HepG2 (cell line): ENCODE measurements around the gene AMHR2. TPM values are rescaled to one million over a fixed set of nuclear protein-coding genes. Genes with fewer than 3 reads are reported as not detected.
"Not testable (repeated sequence)": the region's sequence is repeated elsewhere in the genome, so short reads cannot be mapped to it uniquely, and the experiment has no call there.

Experiments used
- ATAC-seq: fragments of 200-7000 bp; cut with Tn5 transposase; 3 replicates; pipeline ENCODE4 v1.9.1; 2020; ENCODE audit warnings: mild to moderate bottlenecking, moderate library complexity
- BruUV-seq: library from RNA; stranded (reverse); fragments of 400-500 nt; replicated peaks from 2 replicates; lab custom pipeline; 2021; lab: Mats Ljungman, UMichigan
- CTCF ChIA-PET: fragments of 300-600 bp; formaldehyde crosslinking; extraction: SDS; loops from one replicate; lab custom pipeline; 2021; ENCODE audit warnings: low total read pairs, inconsistent platforms, low intra/inter-chr PET ratio; lab: Yijun Ruan, JAX
- POLR2A ChIA-PET: fragments of 350-600 bp; sonication (Branson Sonifier 250); formaldehyde crosslinking; loops from one replicate; lab custom pipeline; 2020; ENCODE audit warnings: antibody characterized with exemption, inconsistent platforms; lab: Yijun Ruan, JAX
- DNase-seq: peaks from one replicate; pipeline ENCODE4 v3.0.0-alpha.2; 2015; ENCODE audit warnings: low spot score
- FAIRE-seq: peaks from 3 replicates; lab custom pipeline; 2011; peaks lifted over from hg19 to GRCh38; lab: Jason Lieb, UNC
- H2AFZ ChIP-seq: one replicate; pipeline ENCODE4 v1.6.1; 2011; ENCODE audit warnings: low read length, inconsistent platforms
- H3K27ac ChIP-seq: fragments of 300-600 bp; 3 replicates; pipeline ENCODE4 v1.8.0; 2011; ENCODE audit warnings: mixed run types, mild to moderate bottlenecking, mixed read lengths, low read length, inconsistent platforms; ENCODE audit not compliant: insufficient read depth; ENCODE audit errors: extremely low read length
- H3K27me3 ChIP-seq, 2 experiments: fragments of 200-600 bp in 1 of 2; 2 replicates in 1 of 2; 3 replicates in 1 of 2; pipeline versions ENCODE4 v1.6.0 to v1.8.0; 2011; ENCODE audit warnings: low read length in 2 of 2, mild to moderate bottlenecking in 2 of 2, moderate library complexity in 2 of 2, inconsistent platforms in 1 of 2; ENCODE audit not compliant: insufficient read depth in 2 of 2, control insufficient read depth in 1 of 2
- H3K36me3 ChIP-seq, 2 experiments: fragments of 200-600 bp in 1 of 2; replicated peaks in 1 of 2; 2 replicates in 1 of 2; 3 replicates in 1 of 2; pipeline versions ENCODE4 v1.5.1 to v1.8.0; 2011; ENCODE audit warnings: low read length in 2 of 2, inconsistent platforms in 1 of 2; ENCODE audit not compliant: insufficient read depth in 2 of 2, control insufficient read depth in 1 of 2
- H3K4me1 ChIP-seq: 2 replicates; pipeline ENCODE4 v1.5.1; 2012; ENCODE audit warnings: low read length, inconsistent platforms; ENCODE audit not compliant: insufficient read depth
- H3K4me2 ChIP-seq: 2 replicates; pipeline ENCODE4 v1.6.0; 2011; ENCODE audit warnings: low read depth, low read length, inconsistent platforms
- H3K4me3 ChIP-seq, 3 experiments: fragments of 200-600 bp in 1 of 3; sonication (generic), shearing (Covaris generic) in 1 of 3; replicated peaks in 1 of 3; 2 replicates each; pipeline ENCODE4 v1.5.1; 2011 to 2016; ENCODE audit warnings: low read length in 3 of 3, inconsistent platforms in 2 of 3, low read depth in 2 of 3, mild to moderate bottlenecking in 2 of 3, control low read depth in 1 of 3, mixed read lengths in 1 of 3; ENCODE audit not compliant: insufficient read depth in 1 of 3
- H3K79me2 ChIP-seq: one replicate; pipeline ENCODE4 v1.6.1; 2011; ENCODE audit warnings: low read length, inconsistent platforms; ENCODE audit not compliant: insufficient read depth
- H3K9ac ChIP-seq: 2 replicates; pipeline ENCODE4 v1.6.0; 2011; ENCODE audit warnings: mild to moderate bottlenecking, low read depth, low read length, inconsistent platforms; ENCODE audit not compliant: insufficient read depth
- H3K9me3 ChIP-seq: 2 replicates; pipeline ENCODE4 v1.5.1; 2012; ENCODE audit warnings: mild to moderate bottlenecking, low read length
- H4K20me1 ChIP-seq: 2 replicates; pipeline ENCODE4 v1.6.0; 2011; ENCODE audit warnings: inconsistent platforms, mild to moderate bottlenecking, low read length, moderate library complexity; ENCODE audit not compliant: insufficient read depth
- CEBPB ChIP-seq: IDR thresholded peaks from 2 replicates; pipeline ENCODE4 v1.6.1; 2011; ENCODE audit warnings: low read depth, low read length, improper control_type of control experiment, borderline replicate concordance
- CEBPG ChIP-seq: IDR thresholded peaks from 2 replicates; pipeline ENCODE4 v1.6.1; 2016
- ZMYM3 ChIP-seq: sonication (generic); formaldehyde crosslinking; IDR thresholded peaks from 2 replicates; pipeline ENCODE4 v1.5.1; 2020; ENCODE audit warnings: mild to moderate bottlenecking, missing genetic modification reagents
- ZNF460 ChIP-seq: sonication (generic); formaldehyde crosslinking; IDR thresholded peaks from 2 replicates; pipeline ENCODE4 v1.5.1; 2020; ENCODE audit warnings: missing genetic modification reagents, mild to moderate bottlenecking, borderline replicate concordance
- whole genome bisulfite sequencing: methylation state at CpG from one replicate; pipeline ENCODE4 v1.1.6; 2017; ENCODE audit warnings: low lambda C conversion rate; 5-methylcytosine and 5-hydroxymethylcytosine counted together
- in situ Hi-C: cut with HindIII; loops from 2 replicates; pipeline ENCODE4 v1.10.0; 2017; ENCODE audit warnings: low pct_unique_long_range_greater_than_20kb; ENCODE audit not compliant: extremely low pct_ligation_motif_present
- intact Hi-C: fragments of 100-400 bp; cut with micrococcal nuclease; formaldehyde crosslinking; loops from one replicate; pipeline ENCODE4 v1.10.0; 2022; ENCODE audit not compliant: unreplicated experiment
- polyA plus RNA-seq, 8 experiments: library from polyadenylated mRNA; depleted of rRNA in 3 of 8; stranded (reverse) in 7 of 8; unstranded in 1 of 8; fragments of >200 nt; fragmentation: Illumina TruSeq in 4 of 8; extraction: Trizol in 4 of 8; gene quantifications; 2 replicates each; pipeline versions ENCODE4 v1.2.1 to v1.2.3, GENCODE V29; 2011 to 2016; ENCODE audit warnings: low read depth in 4 of 8, missing spikeins in 1 of 8, mixed read lengths in 1 of 8; ENCODE audit not compliant: insufficient read depth in 1 of 8
- total RNA-seq, 5 experiments: library from RNA; depleted of rRNA; stranded (reverse); fragments of >200 nt; fragmentation: Illumina TruSeq; extraction: Trizol; gene quantifications; 2 replicates each; pipeline ENCODE4 v1.2.3, GENCODE V29; 2016; ENCODE audit warnings: low read depth in 1 of 5

Gene AMHR2
- total and polyA plus RNA-seq, 2 of the 13 experiments (the other 11 are each of a cell fraction or from before 2014, with no cell fraction given) = 0.24 to 0.58 TPM

DNA sequence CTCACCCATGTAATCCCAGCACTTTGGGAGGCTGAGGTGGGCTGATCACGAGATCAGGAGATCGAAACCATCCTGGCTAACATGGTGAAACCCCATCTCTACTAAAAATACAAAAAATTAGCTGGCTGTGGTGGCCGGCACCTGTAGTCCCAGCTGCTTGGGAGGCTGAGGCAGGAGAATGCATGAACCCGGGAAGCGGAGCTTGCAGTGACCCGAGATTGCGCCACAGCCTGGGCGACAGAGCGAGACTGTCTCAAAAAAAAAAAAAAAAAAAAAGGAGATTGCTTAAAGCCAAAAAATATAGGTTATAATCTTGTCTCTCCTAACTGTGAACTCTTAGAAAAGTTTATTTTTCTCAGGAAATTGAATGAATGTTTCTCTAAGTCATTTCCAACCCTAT lies 11.7 kb downstream of the AMHR2 start:
- CTCF ChIA-PET, in situ Hi-C loops, H2AFZ ChIP-seq, ATAC-seq, FAIRE-seq, intact Hi-C loops, BruUV-seq, H3K36me3 ChIP-seq: not testable (repeated sequence)
- 35% methylated on average over 9 of the region's 9 CpGs for WGBS
- POLR2A ChIA-PET = interaction anchor here (0.7 kb wide), 1 partner anchor 255 kb away, joined by 3 read pairs; the partner anchor contains the start of gene ZNF740
- TF ChIP-seq CEBPB = peak; percentile 60
- peak; percentile 85; the same call in 1 of the 2 replicates for TF ChIP-seq ZNF460 (CRISPR knock-in tag)
- TF ChIP-seq CEBPG (CRISPR knock-in tag) = peak; percentile 43; the same call in 1 of the 2 replicates
- TF ChIP-seq ZMYM3 (CRISPR knock-in tag) = peak; percentile 21; the same call in 1 of the 2 replicates
- TF ChIP-seq, all 625 proteins: peak for 4; not testable (repeated sequence) for 621
- DNase-seq, H3K9me3 ChIP-seq, H3K27ac ChIP-seq, H3K79me2 ChIP-seq, H3K4me3 ChIP-seq, H3K9ac ChIP-seq, H4K20me1 ChIP-seq, H3K27me3 ChIP-seq: not testable (repeated sequence)
- 0 out of 2 replicates have a peak overlapping the region, but pooled peaks have one; percentile 27 for H3K4me2 ChIP-seq
- peaks cover 22% of the 10 kb centered on the region for H3K4me1 ChIP-seq

DNA sequence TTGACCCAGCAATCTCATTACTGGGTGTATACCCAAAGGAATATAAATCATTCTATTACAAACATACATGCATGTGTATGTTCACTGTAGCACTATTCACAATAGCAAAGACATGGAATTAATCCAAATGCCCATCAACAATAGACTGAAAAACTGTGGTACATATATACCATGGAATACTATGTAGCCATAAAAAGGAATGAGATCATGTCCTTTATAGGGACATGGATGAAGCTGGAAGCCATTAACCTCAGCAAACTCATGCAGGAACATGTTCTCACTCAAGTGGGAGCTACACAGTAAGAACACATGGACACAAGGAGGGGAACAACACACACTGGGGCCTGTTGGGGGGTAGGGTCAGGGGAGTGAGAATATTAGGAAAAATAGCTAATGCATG lies 15.9 kb downstream of the AMHR2 start:
- DNase-seq, H3K36me3 ChIP-seq, intact Hi-C loops, FAIRE-seq, H3K27ac ChIP-seq, ATAC-seq, H2AFZ ChIP-seq, H3K9ac ChIP-seq, in situ Hi-C loops, H4K20me1 ChIP-seq, H3K9me3 ChIP-seq, H3K4me3 ChIP-seq, H3K27me3 ChIP-seq, H3K4me2 ChIP-seq, CTCF ChIA-PET, BruUV-seq: not testable (repeated sequence)
- peaks cover 15% of the 10 kb centered on the region for H3K79me2 ChIP-seq
- POLR2A ChIA-PET = interaction anchor here (2.3 to 3.1 kb wide), 2 partner anchors 12 to 118 kb away, joined by 16 to 23 read pairs; partner anchors contain the start of gene AAAS
- H3K4me1 ChIP-seq = peaks cover 46% of the 10 kb centered on the region
